Activated naive CD4-positive, alpha-beta T cell treated with anti-CD3 and anti-CD28 coated beads for 36 hours (primary cell): ENCODE measurements around the gene HTR2A. TPM values are rescaled to one million over a fixed set of nuclear protein-coding genes. Genes with fewer than 3 reads are reported as not detected.

Source experiments
- total RNA-seq, 2 experiments: library from RNA; stranded (reverse); gene quantifications; one replicate each; pipeline ENCODE4 v1.2.3, GENCODE V29; 2021

HTR2A gene
- total RNA-seq, 2 experiments from 2014 or later: not detected

Other genes with a start within 250 kb of the HTR2A start
- gene ESD, start 99.9 kb downstream of the HTR2A start, total RNA-seq: 100 to 1,000 TPM; 150 to 153 TPM